Gastrocnemius medialis (tissue), 4 donors: ENCODE measurements around the gene FBXO44.

ENCODE experiments used
- POLR2A ChIP-seq, 2 donors: fragments of 450-650 bp; IDR thresholded peaks; one replicate each; pipeline ENCODE4 v1.6.1; 2017; ENCODE audit warnings: antibody characterized with exemption in 2 of 2, mild to moderate bottlenecking in 2 of 2, moderate library complexity in 2 of 2
- TF ChIP-seq, protein P1 (sequence below), 5 experiments: fragments of 450-650 bp in 3 of 5; fragments of 200-600 bp in 2 of 5; sonication (generic) in 2 of 5; IDR thresholded peaks in 4 of 5; conservative IDR thresholded peaks in 1 of 5; 1 replicate in 4 of 5; 2 replicates in 1 of 5; pipeline ENCODE4 v1.5.1; 2016 to 2019; ENCODE audit warnings: antibody characterized with exemption in 5 of 5, mild to moderate bottlenecking in 3 of 5, moderate library complexity in 3 of 5

DNA sequence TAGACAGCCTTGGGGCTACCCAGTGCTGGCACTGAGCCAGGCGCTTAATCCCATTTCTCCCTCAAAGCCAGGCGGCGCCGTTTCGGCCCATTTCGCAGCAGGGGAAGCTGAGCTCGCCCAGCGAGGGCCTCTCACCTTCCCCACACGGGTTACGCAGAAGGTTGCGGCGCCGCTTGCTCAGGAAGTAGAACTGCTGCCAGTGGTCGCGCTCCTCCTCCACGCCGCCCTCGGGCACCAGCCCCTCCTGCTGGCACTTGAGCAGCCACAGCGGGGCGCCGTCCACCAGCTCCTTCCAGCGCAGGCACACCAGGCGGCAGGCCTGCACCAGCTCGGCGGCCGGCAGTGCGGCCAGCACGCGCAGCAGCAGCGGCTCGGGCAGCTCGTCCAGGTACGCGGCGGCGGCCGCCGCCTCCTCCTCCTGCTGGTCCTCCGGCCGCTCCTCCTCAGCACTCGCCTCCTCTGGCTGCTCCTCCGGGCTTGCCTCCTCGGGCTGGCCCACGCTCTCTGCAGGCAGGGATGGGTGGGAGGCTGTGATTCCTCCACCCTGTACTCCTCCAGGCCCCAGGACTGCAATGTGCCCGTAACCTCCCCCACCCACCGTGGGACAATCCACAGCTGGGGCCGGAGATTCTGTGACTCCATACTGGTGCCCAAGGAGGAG, 4.2 kb upstream of the FBXO44 start:
- TF ChIP-seq, protein P1, sequence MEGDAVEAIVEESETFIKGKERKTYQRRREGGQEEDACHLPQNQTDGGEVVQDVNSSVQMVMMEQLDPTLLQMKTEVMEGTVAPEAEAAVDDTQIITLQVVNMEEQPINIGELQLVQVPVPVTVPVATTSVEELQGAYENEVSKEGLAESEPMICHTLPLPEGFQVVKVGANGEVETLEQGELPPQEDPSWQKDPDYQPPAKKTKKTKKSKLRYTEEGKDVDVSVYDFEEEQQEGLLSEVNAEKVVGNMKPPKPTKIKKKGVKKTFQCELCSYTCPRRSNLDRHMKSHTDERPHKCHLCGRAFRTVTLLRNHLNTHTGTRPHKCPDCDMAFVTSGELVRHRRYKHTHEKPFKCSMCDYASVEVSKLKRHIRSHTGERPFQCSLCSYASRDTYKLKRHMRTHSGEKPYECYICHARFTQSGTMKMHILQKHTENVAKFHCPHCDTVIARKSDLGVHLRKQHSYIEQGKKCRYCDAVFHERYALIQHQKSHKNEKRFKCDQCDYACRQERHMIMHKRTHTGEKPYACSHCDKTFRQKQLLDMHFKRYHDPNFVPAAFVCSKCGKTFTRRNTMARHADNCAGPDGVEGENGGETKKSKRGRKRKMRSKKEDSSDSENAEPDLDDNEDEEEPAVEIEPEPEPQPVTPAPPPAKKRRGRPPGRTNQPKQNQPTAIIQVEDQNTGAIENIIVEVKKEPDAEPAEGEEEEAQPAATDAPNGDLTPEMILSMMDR (IDR thresholded peaks at IDR 0.05 in 4 of 5, conservative IDR thresholded peaks at IDR 0.05 in 1 of 5), result peak; percentile 41 to 80 (median 64)
- no peak for TF ChIP-seq POLR2A (IDR thresholded peaks at IDR 0.05)
